Liver (tissue), 3 donors: ENCODE measurements around the gene LRRN2.

Source experiments
- ATF3 ChIP-seq: IDR thresholded peaks from 2 replicates; pipeline ENCODE4 v1.6.1; 2016; ENCODE audit warnings: antibody characterized with exemption
- CTCF ChIP-seq: fragments of 150-350 bp; IDR thresholded peaks from 2 replicates; pipeline ENCODE4 v1.5.1; 2017; ENCODE audit warnings: improper control_type of control experiment, low read depth, low read length; ENCODE audit not compliant: missing input control
- EGR1 ChIP-seq, 2 donors: IDR thresholded peaks; 2 replicates each; pipeline ENCODE4 v1.6.1; 2016 to 2018; ENCODE audit warnings: antibody characterized with exemption in 2 of 2, low read depth in 2 of 2
- GABPA ChIP-seq, 2 donors: IDR thresholded peaks in 1 of 2; conservative IDR thresholded peaks in 1 of 2; 2 replicates each; pipeline ENCODE4 v1.6.1; 2016; ENCODE audit warnings: antibody characterized with exemption in 2 of 2, mild to moderate bottlenecking in 1 of 2, moderate library complexity in 1 of 2
- HNF4A ChIP-seq, 2 donors: conservative IDR thresholded peaks; 2 replicates each; pipeline ENCODE4 v1.6.1; 2016; ENCODE audit warnings: antibody characterized with exemption in 2 of 2, mild to moderate bottlenecking in 2 of 2
- JUND ChIP-seq, 2 donors: IDR thresholded peaks; 2 replicates each; pipeline ENCODE4 v1.6.1; 2016; ENCODE audit warnings: antibody characterized with exemption in 2 of 2
- MAX ChIP-seq: IDR thresholded peaks from 2 replicates; pipeline ENCODE4 v1.6.1; 2016; ENCODE audit warnings: antibody characterized with exemption
- NR2F2 ChIP-seq: IDR thresholded peaks from 2 replicates; pipeline ENCODE4 v1.6.1; 2016; ENCODE audit warnings: antibody characterized with exemption
- RAD21 ChIP-seq, 2 donors: IDR thresholded peaks; 2 replicates each; pipeline ENCODE4 v1.6.1; 2016; ENCODE audit warnings: antibody characterized with exemption in 2 of 2, mild to moderate bottlenecking in 2 of 2
- REST ChIP-seq: IDR thresholded peaks from 2 replicates; pipeline ENCODE4 v1.6.1; 2016; ENCODE audit warnings: antibody characterized with exemption, mild to moderate bottlenecking
- RXRA ChIP-seq, 2 donors: IDR thresholded peaks; 2 replicates each; pipeline ENCODE4 v1.6.1; 2017 to 2018; ENCODE audit warnings: antibody characterized with exemption in 2 of 2, mild to moderate bottlenecking in 1 of 2
- SP1 ChIP-seq: IDR thresholded peaks from 2 replicates; pipeline ENCODE4 v1.6.1; 2018; ENCODE audit warnings: antibody characterized with exemption, mild to moderate bottlenecking
- YY1 ChIP-seq: IDR thresholded peaks from 2 replicates; pipeline ENCODE4 v1.6.1; 2016; ENCODE audit warnings: antibody characterized with exemption, mild to moderate bottlenecking
- donor health status: healthy.
- donor health status: healthy.

- TF ChIP-seq CTCF (no peak), JUND (IDR thresholded peaks at IDR 0.05) (no peak), YY1 (no peak), EGR1 (IDR thresholded peaks at IDR 0.05; ENCODE audit: low read depth in 2 of 2) (no peak), ATF3 (no peak), REST (no peak), NR2F2 (no peak), RAD21 (IDR thresholded peaks at IDR 0.05) (no peak), MAX (no peak), HNF4A (conservative IDR thresholded peaks at IDR 0.05) (no peak), GABPA (IDR thresholded peaks at IDR 0.05 in 1 of 2, conservative IDR thresholded peaks at IDR 0.05 in 1 of 2) (no peak), SP1 (no peak), RXRA (IDR thresholded peaks at IDR 0.05) (no peak)
Observed at GRCh38 chr1:204619721-204620120, 65.8 kb downstream of the LRRN2 start.
